HTERT RPE-1 (cell line): ENCODE results near the gene TRAPPC2B.
"Not testable (repeated sequence)": the region's sequence is repeated elsewhere in the genome, so short reads cannot be mapped to it uniquely, and the experiment has no call there.

Experiments
- in situ Hi-C: fragments of 300-500 bp; cut with MboI; formaldehyde crosslinking; loops from 4 replicates; pipeline ENCODE4 v1.14.3; 2020; ENCODE audit warnings: low sequenced_read_pairs

The TRAPPC2B gene

DNA sequence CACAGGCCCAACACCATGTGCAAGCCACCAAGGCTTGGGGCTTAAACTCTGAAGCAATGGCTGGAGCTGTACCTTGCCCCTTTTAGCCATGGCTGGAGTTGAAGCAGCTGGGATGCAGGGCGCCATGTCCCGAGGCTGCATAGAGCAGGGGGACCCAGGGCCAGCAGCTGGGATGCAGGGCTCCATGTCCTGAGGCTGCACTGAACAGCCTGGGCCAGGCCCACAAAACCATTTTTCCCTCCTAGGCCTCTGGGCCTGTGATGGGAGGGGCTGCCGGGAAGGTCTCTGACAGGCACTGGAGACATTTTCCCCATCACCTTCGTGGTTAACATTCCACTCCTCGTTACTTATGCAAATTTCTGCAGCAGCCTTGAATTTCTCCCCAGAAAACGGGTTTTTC lies 10.8 kb downstream of the TRAPPC2B start:
- in situ Hi-C loops = no loop called here

DNA sequence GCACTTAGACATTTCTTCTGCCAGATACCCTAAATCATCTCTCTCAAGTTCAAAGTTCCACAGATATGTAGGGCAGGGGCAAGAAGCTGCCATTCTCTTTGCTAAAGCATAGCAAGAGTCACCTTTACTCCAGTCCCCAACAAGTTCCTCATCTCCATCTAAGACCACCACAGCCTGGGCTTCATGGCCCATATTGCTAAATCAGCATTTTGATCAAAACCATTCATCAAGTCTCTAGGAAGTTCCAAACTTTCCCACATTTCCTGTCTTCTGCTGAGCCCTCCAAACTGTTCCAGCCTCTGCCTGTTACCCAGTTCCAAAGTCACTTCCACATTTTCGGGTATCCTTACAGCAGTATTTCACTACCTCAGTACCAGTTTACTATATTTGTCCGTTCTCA lies 11.3 kb downstream of the TRAPPC2B start:
- in situ Hi-C loops = not testable (repeated sequence)

DNA sequence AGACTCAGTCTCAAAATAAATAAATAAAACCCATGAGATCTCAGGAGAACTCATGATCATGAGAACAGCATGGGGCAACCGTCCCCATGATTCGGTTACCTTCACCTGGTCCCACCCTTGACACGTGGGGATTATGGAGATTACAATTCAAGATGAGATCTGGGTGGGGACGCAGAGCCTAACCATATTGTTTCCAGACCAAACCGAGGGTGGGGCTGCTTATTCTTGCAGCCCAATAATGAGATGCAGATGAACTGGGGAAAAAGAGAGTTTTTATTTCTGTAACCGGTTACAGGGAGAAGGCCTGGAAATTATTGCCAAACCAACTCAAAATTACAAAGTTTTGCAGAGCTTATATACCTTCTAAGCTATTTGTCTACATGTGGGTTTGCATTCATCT lies 12.8 kb downstream of the TRAPPC2B start:
- in situ Hi-C loops = no loop called here

DNA sequence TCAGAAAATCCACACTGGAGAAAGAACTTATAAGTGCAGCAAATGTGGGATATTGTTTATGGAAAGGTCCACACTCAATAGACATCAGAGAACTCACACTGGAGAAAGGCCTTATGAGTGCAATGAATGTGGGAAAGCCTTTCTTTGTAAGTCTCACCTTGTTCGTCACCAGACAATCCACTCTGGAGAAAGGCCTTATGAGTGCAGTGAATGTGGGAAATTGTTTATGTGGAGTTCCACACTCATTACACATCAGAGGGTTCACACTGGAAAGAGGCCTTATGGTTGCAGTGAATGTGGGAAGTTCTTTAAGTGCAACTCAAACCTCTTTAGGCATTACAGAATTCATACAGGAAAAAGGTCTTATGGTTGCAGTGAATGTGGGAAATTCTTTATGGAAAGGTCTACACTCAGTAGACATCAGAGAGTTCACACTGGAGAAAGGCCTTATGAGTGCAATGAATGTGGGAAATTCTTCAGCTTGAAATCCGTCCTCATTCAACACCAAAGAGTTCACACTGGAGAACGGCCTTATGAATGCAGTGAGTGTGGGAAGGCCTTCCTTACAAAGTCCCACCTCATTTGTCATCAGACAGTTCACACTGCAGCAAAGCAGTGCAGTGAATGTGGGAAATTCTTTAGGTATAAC lies 14.3 kb downstream of the TRAPPC2B start:
- in situ Hi-C loops = no loop called here

DNA sequence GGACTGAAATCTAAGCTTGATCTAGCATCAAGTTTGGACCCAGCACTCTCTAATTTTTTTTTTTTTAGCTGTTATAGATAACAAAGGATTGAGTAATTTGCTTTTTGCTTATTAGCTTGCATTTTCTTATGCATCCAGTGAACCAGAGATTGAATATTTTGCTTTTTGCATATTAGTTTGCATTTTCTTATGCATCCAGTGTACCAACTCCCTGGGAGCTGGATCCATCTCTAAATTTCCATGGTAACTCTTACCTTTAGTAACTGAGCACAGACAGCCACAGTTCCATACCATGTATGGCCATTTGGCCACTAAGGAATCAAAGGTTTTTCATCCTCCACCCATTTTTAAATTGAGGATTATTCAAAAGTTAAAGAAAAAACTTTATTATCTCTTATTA lies 17.6 kb downstream of the TRAPPC2B start:
- in situ Hi-C loops = no loop called here

DNA sequence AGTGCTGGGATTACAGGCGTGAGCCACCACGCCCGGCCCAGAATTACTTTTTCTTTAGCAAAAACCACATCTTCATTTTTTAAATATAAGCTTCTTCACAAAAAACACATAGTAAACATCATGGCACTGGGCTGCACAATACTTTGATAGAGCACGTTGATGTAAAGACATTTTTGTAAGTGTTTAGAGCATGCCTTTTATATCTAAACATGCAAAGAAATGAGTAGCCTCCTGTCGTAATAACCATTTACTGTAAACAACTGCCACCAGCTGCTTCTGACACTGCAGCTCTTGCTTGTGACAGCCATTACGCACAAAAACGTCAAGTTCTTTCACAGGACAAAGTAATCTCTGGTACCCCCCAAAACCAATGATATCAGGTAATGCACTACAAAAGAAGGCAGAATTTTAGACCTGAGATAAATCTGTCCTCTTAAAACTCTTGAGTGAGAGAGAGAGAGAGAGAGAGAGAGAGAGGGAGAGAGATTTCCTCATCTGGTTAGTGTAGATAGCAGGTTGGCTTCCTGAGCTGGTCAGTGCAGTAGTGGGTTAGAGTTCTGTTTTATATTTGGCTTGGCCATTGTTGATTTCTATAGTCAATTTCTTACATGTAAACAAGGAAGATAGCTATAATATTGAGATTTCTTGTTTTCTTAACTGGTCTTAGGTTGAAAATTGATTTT lies 19.6 kb downstream of the TRAPPC2B start:
- in situ Hi-C loops = no loop called here

DNA sequence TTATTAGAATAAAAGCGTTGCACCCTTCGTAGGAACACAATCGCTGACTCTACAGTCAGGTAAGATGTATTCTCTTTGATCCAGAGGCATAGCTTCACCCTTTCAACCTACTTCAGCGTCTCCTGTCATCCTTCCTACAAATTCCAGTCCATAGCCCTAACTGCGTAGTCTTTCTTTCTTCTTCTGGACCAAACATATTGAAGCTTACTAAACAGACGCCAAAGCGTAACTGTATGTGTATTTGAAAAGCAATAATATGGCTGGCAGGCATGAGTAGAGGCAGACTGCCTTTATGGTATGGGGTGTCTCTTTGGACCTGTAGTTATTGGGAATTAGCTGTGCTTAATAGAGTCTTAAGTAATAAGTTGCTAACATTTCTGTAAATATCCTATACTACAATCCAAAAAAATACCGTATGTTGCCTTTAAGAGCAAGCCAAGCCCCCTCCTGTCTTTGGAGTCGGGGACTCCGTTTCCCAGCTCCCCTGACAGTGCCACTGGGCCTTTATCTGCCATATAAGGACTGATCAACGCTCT lies 25.9 kb downstream of the TRAPPC2B start:
- in situ Hi-C loops = no loop called here

DNA sequence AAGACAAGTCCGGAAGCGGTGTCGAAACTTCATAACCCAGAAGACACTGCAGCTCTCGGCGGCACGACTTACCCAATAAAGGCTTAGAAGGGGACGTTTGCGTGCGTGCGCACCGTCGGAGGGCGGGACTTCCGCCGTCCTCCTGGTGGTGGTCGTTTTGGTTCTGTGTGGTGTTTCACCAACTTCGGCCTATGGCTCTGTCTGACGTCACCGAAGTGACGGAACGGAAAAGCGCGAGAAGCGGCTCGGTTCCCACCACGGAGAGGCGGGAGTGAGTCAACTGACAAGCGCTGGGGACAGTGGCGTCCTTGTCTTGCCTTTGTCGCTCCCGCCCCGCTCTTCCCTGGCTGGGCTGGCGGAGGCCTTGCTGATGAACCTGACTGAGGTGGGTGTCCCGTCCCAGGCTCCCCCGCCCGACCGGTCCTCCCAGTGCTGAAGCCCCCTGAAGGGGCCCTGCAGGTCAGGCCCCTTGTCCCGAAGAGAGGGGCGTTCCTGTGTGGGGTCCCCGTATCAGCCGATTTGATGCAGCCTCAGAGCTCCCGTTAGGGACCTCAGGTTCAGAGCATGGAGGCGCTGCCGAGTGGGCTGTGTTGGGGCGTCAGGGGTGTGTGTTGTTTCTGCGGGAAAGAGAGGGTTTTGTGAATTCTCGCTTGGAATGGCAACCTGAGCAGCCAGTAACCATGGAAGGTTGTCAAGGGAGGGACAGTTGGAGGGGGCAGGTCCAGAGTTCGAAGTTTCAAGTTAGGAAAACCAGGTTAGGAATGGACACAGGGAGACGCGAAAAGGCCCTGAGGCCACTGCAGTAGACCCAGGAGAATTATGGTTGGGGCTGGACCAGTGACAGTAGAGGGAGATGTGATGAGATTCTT lies 26.6 kb downstream of the TRAPPC2B start, which contains the start of gene ZNF548:
TSS of gene ZNF548 (plus strand) at position 125 of the 869 bp plus-strand sequence. CDS start at position 371, 246 bp downstream.
- in situ Hi-C loops = no loop called here

DNA sequence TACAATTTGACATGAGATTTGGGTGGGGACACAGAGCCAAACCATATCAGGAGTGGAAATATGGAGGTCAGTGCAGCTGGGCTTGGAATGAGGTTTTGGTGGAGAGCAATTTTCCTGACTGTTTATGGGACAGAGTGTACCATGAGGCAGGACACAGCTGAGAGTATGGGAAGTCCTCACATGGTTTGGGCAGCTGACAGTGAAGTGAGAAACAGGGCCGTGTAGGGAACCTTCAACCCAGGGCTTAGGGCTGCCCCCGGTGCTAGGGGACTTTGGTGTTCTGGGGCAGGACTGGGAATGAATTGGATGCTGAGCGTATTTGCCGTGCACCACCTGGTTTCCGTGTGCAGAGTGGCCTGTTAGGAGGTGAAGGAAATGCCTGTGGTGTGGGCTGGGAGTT lies 32.4 kb downstream of the TRAPPC2B start:
- in situ Hi-C loops = no loop called here

DNA sequence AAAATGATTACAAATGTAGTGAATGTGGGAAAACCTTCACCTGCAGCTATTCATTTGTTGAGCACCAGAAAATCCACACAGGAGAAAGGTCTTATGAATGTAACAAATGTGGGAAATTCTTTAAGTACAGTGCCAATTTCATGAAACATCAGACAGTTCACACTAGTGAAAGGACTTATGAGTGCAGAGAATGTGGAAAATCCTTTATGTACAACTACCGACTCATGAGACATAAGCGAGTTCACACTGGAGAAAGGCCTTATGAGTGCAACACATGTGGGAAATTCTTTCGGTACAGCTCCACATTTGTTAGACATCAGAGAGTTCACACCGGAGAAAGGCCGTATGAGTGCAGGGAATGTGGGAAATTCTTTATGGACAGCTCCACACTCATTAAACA lies 35.5 kb downstream of the TRAPPC2B start:
- in situ Hi-C loops = no loop called here

DNA sequence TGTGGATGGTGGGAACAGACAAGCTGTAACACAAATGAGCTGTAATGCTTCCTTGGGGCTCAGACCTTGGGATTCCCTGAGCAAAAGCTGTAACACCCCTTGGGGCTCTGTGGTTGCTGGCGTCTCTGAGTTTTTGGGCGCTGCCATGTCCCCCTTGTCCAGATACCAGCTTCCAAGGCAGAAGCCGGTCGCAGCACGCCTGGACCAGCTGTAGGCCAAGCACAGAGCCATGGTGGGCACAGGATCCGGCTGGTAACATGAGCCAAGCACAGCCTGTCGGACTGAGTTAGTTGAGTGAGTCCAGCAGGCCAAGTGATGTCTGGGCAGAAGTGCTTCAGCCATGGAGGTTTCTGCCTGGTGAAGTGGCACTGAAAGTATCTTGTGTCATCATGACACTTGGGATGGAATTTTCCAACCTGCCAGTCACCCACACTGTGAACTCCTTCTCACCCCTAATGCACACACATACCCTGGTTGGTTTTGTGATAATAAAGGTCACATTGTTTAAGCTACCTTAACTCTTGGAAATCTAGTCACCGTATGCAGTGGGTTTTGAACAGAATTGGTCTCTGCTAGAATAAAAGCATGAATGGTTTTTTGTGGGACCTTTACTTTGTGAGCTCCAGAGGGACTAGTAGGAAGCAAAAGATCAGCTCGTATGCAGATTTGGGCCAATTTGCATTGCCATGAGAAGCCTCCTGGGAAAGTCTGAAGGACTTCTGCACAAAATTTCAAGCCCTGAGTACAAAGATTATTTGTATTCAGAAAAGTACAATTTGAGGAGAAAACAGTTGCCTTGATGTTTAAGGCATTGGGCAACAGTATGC lies 40.6 kb downstream of the TRAPPC2B start:
- in situ Hi-C loops = no loop called here

DNA sequence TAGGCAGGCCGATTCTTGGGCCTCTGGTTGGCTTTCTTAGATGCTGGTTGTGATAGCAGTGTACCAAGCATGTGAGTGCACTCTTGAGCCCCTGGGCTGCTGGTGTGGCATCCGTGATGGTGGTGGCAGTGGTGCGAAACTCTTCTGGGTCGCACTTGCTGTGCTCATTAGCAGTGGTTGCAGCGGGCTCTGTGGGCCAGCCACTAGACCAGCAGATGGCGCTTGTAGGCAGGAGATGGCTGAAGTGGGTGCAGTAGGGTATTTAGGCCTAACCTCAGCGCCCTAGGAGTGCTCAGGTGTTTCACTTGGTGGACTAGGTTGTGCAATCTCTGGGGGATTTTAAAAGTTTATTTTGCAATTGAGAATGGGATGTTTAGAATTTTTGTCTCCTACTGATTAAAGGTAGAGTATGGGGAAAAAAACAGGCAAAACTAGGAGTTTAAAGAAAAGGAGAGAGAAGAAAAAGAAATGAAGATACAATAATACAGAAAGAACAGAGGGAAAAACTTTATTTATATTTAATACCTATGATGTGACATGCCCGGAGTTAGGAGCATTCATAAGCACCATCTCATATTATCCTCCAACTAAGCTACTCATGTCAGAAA lies 43.3 kb downstream of the TRAPPC2B start:
- in situ Hi-C loops = no loop called here

DNA sequence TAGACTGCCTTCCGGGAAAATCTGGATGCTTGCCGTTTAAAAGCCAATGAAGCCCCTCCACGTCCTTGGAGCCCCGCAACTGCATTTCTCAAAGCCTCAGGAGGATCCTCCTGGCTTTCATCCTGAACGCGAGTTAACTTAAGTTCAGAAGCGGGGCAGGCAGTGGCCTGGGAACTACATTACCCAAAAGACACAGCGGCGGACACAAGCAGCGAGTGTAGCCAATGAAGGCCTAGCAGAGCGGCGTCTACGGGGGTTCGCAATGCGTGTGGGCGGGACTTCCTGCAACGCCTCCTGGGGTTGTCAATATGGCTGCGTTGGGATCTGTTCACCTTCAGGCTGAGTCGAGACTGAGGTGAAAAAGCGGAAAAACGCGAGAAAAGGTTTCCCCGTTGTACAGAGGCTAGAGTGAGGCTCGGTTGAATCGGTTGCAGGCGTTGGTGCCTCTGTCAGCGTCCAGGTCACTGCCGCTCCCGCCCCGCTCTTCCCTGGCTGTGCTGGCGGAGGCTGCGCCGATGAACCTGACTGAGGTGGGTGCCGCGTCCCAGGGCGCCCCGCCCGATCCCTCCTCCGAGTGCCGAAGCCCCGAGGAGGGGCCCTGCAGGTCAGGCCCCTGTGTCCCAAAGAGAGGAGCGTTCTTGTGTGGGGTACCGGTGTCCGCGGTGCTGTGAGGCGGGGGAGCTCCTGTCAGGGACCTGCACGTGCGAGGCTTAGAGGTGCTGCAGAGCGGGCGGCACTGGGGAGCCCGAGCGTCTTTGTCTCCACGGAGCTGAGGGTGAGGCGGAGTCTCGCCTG lies 47.7 kb downstream of the TRAPPC2B start, which contains the start of gene ZNF17:
TSS of gene ZNF17 (plus strand) at position 285 of the 795 bp plus-strand sequence. CDS start 2,455 bp downstream, outside the sequence.
- in situ Hi-C loops = no loop called here
